Transverse colon (tissue), 4 donors: ENCODE data around the gene IRF4. TPM values are rescaled to one million over a fixed set of nuclear protein-coding genes. Genes with fewer than 3 reads are reported as not detected.

Experiments used
- DNase-seq: peaks from one replicate; pipeline ENCODE4 v3.0.0-alpha.2; 2019
- H3K27ac ChIP-seq, 4 donors: fragments of 200-600 bp; sonication (generic); 2 replicates each; pipeline ENCODE4 v1.5.1; 2016 to 2018; ENCODE audit warnings: inconsistent platforms in 4 of 4
- H3K27me3 ChIP-seq: fragments of 200-600 bp; sonication (generic); 2 replicates; pipeline ENCODE4 v1.5.1; 2017; ENCODE audit warnings: inconsistent platforms
- H3K36me3 ChIP-seq, 4 donors: fragments of 200-600 bp; sonication (generic); 2 replicates each; pipeline ENCODE4 v1.5.1; 2017 to 2019; ENCODE audit warnings: inconsistent platforms in 4 of 4
- H3K4me1 ChIP-seq, 4 donors: fragments of 200-600 bp; sonication (generic); 2 replicates each; pipeline ENCODE4 v1.5.1; 2017 to 2020; ENCODE audit warnings: inconsistent platforms in 4 of 4
- H3K4me3 ChIP-seq, 4 donors: fragments of 200-600 bp; sonication (generic); 1 replicate in 1 of 4; 2 replicates in 3 of 4; pipeline versions ENCODE4 v1.5.1 to v1.6.1; 2017 to 2019; ENCODE audit warnings: inconsistent platforms in 4 of 4
- H3K9me3 ChIP-seq, 2 donors: fragments of 200-600 bp; sonication (generic); 2 replicates each; pipeline ENCODE4 v1.5.1; 2017 to 2019; ENCODE audit warnings: inconsistent platforms in 2 of 2
- EP300 ChIP-seq: sonication (generic); formaldehyde crosslinking; IDR thresholded peaks from one replicate; pipeline ENCODE4 v1.6.1; 2017; ENCODE audit warnings: antibody characterized with exemption, low read depth
- POLR2A ChIP-seq: fragments of 450-650 bp; IDR thresholded peaks from one replicate; pipeline ENCODE4 v1.6.1; 2016; ENCODE audit warnings: antibody characterized with exemption, mild to moderate bottlenecking, moderate library complexity
- POLR2AphosphoS5 ChIP-seq, 3 donors: sonication (generic); formaldehyde crosslinking; IDR thresholded peaks; one replicate each; pipeline ENCODE4 v1.6.1; 2016; ENCODE audit warnings: antibody characterized with exemption in 3 of 3
- WGBS, 2 donors: methylation state at CpG; one replicate each; pipeline ENCODE4 v1.1.5; 2018; ENCODE audit warnings: low coverage in 1 of 2; 5-methylcytosine and 5-hydroxymethylcytosine counted together
- in situ Hi-C, 4 donors: fragments of 200-750 bp; cut with MboI; loops; one replicate each; pipeline versions ENCODE4 v1.15.0 to v1.15.1; 2017; ENCODE audit warnings: low sequenced_read_pairs in 3 of 4, low pct_ligation_motif_present in 1 of 4, low pct_unique_long_range_greater_than_20kb in 1 of 4
- intact Hi-C: fragments of 100-400 bp; cut with DNase I; formaldehyde crosslinking; loops from one replicate; pipeline ENCODE4 v1.15.1; 2023; ENCODE audit warnings: low total_unique reads
- total RNA-seq, 4 donors: library from RNA; depleted of rRNA; stranded (reverse); fragments of >200 nt; gene quantifications; one replicate each; pipeline ENCODE4 v1.1.0, GENCODE V29; 2016
- TF ChIP-seq, protein P1 (sequence below), 5 experiments: fragments of 200-600 bp in 3 of 5; fragments of 450-650 bp in 2 of 5; sonication (generic) in 3 of 5; IDR thresholded peaks; 1 replicate in 2 of 5; 2 replicates in 3 of 5; pipeline ENCODE4 v1.5.1; 2016 to 2017; ENCODE audit warnings: antibody characterized with exemption in 5 of 5, inconsistent platforms in 3 of 5, mild to moderate bottlenecking in 2 of 5, moderate library complexity in 1 of 5

Gene IRF4
- total RNA-seq, 4 donors from 2014 or later, result 0.40 to 18.4 (median 4.3) TPM

DNA sequence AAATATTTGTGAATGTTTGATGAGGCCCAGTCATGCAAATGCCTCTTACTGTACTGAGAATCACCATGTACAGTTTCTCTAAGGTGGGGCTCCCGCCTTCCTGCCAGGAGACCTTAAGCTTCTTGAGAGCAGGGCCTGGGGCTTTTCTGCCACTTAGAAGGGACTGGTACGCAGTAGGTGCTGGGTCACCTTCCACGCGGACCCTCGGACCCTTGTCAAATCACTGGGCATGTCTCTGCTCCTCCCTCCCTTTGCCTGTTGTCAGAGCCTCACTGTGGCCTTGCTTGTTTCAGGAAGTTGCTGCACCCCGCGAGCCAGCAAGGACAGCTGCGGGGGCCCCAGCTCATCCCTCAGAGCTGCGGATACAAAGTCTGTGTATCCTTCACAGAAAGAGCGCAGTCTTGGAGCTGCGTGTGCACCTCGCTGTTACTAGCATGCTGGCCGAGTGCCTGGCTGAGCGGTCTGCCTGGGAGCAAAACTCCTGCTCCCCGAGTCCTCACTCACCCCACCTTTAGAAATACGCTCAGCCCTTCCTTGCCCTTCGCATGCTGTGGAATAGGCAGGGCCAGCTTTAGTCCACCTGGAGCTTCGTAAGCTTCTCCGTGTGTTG lies 30.7 kb upstream of the IRF4 start:
- WGBS, 2 donors, result 65 to 70% methylated on average over 10 to 19 of the region's 19 CpGs
- Histone ChIP-seq H3K27me3 (peaks cover 2% of the 10 kb centered on the region), H3K4me3 (no peak overlapping the region), H3K9me3 (peaks cover 0 to 7% of the 10 kb centered on the region in 2 donors), H3K4me1 (no peaks in the 10 kb centered on the region), H3K36me3 (no peaks in the 10 kb centered on the region), H3K27ac (no peak overlapping the region)
- TF ChIP-seq POLR2A, result no peak
- TF ChIP-seq, protein P1, sequence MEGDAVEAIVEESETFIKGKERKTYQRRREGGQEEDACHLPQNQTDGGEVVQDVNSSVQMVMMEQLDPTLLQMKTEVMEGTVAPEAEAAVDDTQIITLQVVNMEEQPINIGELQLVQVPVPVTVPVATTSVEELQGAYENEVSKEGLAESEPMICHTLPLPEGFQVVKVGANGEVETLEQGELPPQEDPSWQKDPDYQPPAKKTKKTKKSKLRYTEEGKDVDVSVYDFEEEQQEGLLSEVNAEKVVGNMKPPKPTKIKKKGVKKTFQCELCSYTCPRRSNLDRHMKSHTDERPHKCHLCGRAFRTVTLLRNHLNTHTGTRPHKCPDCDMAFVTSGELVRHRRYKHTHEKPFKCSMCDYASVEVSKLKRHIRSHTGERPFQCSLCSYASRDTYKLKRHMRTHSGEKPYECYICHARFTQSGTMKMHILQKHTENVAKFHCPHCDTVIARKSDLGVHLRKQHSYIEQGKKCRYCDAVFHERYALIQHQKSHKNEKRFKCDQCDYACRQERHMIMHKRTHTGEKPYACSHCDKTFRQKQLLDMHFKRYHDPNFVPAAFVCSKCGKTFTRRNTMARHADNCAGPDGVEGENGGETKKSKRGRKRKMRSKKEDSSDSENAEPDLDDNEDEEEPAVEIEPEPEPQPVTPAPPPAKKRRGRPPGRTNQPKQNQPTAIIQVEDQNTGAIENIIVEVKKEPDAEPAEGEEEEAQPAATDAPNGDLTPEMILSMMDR (IDR thresholded peaks at IDR 0.05), result no peak
- TF ChIP-seq POLR2AphosphoS5 (IDR thresholded peaks at IDR 0.05), result no peak
- TF ChIP-seq EP300, result no peak
- in situ Hi-C loops, result no loop called here
- DNase-seq, result no peak
- intact Hi-C loops, result no loop called here

DNA sequence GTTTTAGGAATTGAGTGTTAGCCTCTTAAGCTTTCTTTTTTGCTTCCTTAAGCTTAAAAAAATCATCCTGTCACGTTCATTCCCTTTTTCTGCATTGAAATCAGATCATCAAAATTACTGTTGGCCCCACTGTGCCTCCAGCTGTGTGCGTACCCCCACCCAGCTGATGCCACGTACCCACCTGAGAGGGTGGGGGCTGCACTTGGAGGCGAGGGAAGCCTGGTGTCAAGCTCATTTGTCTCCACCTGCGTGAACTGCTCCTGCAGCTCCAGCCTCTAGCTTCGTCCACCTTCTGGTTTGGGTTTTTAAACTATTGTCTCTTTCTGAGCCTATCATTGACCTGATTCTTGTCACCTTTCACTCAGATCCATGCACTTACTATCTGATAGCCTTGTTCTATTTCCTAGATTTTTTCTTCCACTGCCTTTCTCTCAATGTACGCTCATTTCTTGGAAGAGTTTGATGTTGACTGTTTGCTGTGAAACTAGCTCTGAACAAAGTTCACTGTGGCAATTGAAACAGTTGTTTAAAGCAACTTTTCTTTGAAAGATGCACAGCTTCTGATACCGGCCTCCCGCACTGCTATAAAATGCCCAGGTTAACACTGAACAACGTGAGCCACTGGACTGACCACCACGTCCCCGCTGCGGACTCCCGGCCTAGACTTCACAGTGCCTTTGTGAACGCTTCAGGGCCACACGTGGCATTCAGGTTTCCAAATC lies 30.0 kb upstream of the IRF4 start:
- DNase-seq, result no peak
- 64 to 69% methylated on average over 16 of the region's 16 CpGs for WGBS, 2 donors

GRCh38 chr6:362231-362923 lies 29.2 kb upstream of the IRF4 start:
- intact Hi-C loops (no loop called here), in situ Hi-C loops (no loop called here)
- peaks cover 5% of the 10 kb centered on the region for H3K27me3 ChIP-seq
- no peaks in the 10 kb centered on the region for H3K36me3 ChIP-seq
- no peak overlapping the region for H3K27ac ChIP-seq
- DNase-seq, result no peak
- 78 to 82% methylated on average over 14 of the region's 14 CpGs for WGBS, 2 donors
- H3K4me1 ChIP-seq, result no peaks in the 10 kb centered on the region
- H3K4me3 ChIP-seq, result no peak overlapping the region
- peaks cover 0 to 7% of the 10 kb centered on the region in 2 donors for H3K9me3 ChIP-seq
- TF ChIP-seq POLR2AphosphoS5 (IDR thresholded peaks at IDR 0.05), result no peak
- no peak for TF ChIP-seq POLR2A
- TF ChIP-seq EP300, result no peak
- TF ChIP-seq, protein P1 (IDR thresholded peaks at IDR 0.05), result no peak

More for the DNA sequence above, 30.0 kb upstream of the IRF4 start:
- Histone ChIP-seq H3K36me3 (no peaks in the 10 kb centered on the region), H3K4me3 (no peak overlapping the region), H3K27me3 (peaks cover 5% of the 10 kb centered on the region), H3K9me3 (peaks cover 0 to 7% of the 10 kb centered on the region in 2 donors), H3K27ac (no peak overlapping the region), H3K4me1 (no peaks in the 10 kb centered on the region)
- in situ Hi-C loops (no loop called here), intact Hi-C loops (no loop called here)
- no peak for TF ChIP-seq POLR2A
- TF ChIP-seq, protein P1 (IDR thresholded peaks at IDR 0.05), result no peak
- no peak for TF ChIP-seq POLR2AphosphoS5 (IDR thresholded peaks at IDR 0.05)
- no peak for TF ChIP-seq EP300

GRCh38 chr6:362924-363249 lies 28.7 kb upstream of the IRF4 start:
- no peak for TF ChIP-seq EP300
- in situ Hi-C loops (no loop called here), intact Hi-C loops (no loop called here)
- H3K4me3 ChIP-seq, result no peak overlapping the region
- peaks cover 0 to 7% of the 10 kb centered on the region in 2 donors for H3K9me3 ChIP-seq
- no peaks in the 10 kb centered on the region for H3K4me1 ChIP-seq
- 74 to 79% methylated on average over 5 of the region's 5 CpGs for WGBS, 2 donors
- peaks cover 5% of the 10 kb centered on the region for H3K27me3 ChIP-seq
- H3K36me3 ChIP-seq, result no peaks in the 10 kb centered on the region
- no peak overlapping the region for H3K27ac ChIP-seq
- no peak for DNase-seq
